ENCODE measurements around the gene CLMN.

CLMN gene

DNA sequence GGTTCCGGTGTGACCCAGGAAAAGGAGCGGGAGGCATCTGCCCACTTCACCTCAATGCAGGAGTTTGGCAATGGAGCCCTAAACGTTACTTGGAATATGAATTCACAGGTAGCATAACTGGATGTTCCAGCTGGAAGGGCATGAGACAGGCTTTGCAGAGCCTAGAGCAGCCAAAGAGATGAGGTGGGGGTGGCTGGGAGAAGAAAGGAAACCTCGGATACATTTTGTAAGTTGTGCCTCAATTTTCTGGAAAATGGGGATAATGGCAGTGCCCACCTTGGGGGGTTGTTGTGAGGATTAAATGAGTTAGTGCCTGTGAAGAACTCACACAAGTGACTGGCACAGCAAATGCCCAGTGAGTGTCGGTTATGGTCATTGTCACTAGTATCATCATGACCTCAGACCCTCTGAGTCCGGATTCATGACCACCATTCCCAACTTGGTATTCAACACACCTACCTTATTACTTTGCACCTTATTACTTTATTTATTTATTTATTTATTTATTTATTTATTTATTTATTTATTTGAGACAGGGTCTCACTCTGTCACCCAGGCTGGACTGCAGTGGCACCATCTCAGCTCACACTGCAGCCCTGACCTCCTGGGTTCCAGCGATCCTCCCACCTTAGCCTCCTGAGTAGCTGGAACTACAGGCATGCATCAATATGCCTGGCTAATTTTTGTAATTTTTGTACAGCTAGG lies 56.0 kb downstream of the CLMN start:
- no peak for DNase-seq (ENCODE audit: low read depth in 2 of 2)

- no peak for DNase-seq (ENCODE audit: low read depth in 2 of 2)
These were observed 57.2 kb downstream of the CLMN start for GRCh38 chr14:95262511-95262891.

DNA sequence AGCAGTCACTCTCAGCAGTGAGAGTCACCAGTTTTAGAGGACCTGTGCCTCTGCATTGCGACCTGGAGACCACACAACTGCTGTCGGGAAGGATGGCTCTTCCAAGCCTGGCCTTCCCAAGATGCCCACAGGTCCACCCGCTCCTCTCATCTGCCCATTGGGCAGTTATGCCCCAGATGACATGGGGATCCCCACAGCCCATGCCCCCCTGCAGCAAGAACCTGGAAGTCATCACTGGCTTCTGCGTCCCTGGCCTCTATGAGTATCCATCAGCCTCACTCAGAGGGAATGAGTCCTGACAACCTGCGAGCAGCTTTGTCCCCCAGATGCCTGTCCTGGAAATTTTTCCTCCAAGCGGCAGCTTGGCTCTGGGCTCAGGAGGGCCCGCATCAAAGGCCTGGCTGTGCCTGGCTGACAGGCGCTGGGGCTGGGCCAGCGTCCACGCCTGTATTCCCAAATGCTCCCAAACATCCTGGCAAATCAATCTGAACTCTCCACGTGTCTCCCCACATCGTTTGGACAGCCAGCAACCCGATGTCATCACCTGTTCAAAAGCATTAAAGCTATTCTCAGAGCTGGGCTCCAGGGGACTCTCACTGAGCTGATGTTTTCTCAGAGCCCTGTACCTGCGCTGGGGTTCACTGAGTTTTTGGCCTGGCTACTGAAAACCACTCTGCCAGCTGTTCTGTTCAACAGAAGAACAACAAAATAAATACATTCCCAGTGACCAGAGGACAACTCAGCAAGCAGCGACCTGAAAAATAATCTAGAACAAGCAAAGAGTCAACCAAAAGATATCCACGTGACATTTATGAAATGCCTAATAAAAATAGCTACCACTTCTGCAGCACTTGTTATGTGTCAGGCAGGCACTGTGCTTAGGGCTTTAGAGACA lies 57.8 kb downstream of the CLMN start:
- DNase-seq (ENCODE audit: low read depth in 2 of 2) = no peak

DNA sequence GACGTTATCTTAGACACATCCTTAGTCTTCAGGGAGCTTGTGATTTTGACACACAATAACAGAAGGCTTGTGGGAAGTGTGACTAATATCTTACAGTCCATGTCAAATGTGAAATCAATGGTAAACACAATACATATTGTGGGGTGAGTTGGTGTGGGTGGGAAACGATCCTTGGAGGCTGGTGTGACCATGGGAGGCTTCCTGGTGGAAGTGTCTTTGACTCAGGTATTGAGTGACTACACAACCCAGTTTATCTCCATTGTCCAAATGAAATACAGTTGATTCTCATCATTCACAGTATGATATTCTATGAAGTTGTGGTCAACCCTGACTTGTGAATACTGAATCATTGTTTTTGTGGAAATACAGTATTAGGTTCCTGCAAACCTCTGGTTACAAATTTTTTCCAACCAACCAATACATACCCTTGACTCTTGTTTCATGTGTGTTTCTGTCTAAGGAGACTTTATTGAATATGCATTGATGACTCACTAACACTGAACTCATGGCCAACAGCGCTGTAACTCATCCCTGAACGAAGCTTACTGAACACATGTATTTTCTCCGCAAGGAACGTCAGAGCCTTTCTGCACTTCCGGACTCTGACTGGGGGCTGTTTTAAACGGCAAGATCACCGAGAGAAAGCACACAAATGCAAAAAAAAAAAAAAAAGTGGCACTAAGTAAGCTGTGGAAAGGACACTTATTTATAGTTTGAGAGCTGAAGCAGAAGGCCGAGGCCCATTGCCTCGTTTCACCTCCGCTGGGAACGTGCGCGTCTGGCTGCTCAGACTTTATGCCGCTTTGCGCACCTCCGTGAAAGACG lies 59.0 kb downstream of the CLMN start:
- DNase-seq (ENCODE audit: low read depth in 2 of 2) = no peak

DNA sequence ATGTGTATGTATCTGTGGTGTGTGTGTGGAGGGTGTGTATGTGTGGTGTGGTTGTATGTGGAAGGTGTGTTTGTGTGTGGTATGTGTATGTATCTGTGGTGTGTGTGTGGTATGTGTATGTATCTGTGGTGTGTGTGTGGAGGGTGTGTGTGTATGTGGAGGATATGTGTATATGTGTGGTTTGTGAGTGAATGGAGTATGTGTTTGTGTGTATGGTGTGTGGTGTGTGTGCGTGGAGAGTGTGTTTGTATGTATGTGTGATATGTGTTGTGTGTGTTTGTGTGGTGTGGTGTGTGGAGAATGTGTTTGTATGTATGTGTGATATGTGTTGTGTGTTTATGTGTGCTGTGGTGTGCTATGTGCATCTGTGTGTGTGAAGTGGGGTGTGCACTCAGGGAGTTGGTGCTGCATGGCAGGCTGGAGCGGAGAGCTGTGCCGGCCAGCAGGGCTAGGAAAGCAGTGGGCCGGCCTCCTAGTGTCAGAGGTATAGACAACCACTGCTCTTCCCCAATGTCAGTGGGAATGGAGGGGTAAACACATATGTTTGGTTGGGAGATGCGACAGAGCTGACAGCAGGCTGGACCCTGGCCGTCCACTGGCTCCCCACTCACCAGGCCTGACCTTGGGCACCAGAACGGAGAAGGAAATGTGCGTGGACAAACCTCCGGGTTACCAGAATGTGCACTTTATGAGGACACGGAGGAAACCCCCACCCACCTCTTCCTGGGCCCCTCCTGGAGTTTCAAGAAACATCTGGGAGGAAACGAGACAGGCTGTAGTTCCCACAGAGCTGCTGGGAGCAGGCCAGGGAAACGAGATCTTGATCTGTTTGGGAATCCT lies 60.7 kb downstream of the CLMN start:
- DNase-seq (ENCODE audit: low read depth in 2 of 2) = no peak

- no peak for DNase-seq (ENCODE audit: low read depth in 2 of 2)
These were observed 61.6 kb downstream of the CLMN start for GRCh38 chr14:95258156-95258555.

GRCh38 chr14:95257521-95257920 lies 62.2 kb downstream of the CLMN start:
- no peak for DNase-seq (ENCODE audit: low read depth in 2 of 2)

DNA sequence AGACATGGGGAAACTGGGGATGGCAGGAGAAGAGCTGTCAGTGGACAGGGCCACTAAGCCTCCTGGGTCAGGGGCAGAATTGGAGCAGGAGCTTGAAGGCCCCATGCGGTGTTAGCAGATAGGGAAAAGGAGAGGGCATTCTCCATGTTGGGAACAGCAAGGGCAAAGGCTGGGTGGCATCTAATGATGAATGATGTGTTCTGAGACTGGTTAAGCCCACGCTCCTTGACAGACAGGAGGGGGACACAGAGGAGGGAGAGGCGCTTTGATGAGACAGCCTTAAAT lies 63.0 kb downstream of the CLMN start:
- DNase-seq (ENCODE audit: low read depth in 2 of 2) = no peak

- no peak for DNase-seq (ENCODE audit: low read depth in 2 of 2)
These were observed 63.5 kb downstream of the CLMN start for GRCh38 chr14:95256002-95256775.

DNA sequence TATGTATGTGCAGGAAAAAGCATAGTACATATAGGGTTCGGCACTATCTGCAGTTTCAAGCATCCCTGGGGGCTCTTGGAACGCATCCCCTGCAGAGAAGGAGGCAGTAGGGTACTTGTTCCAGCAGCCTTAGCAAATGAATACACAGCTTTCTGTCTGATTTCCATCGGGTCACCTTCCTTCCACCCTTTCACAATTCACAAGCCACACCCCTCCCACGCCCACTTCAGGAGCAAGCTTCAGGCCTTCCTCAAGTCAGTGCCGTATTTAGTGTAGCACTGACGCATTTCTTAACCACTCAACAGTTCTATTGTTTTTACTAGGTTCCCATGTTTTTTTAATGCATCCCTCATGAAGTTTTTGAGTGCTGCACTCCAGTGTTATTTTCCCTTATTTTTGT lies 64.2 kb downstream of the CLMN start:
- DNase-seq (ENCODE audit: low read depth in 2 of 2) = no peak

- no peak for DNase-seq (ENCODE audit: low read depth in 2 of 2)
These were observed 64.7 kb downstream of the CLMN start for GRCh38 chr14:95255013-95255412.

DNA sequence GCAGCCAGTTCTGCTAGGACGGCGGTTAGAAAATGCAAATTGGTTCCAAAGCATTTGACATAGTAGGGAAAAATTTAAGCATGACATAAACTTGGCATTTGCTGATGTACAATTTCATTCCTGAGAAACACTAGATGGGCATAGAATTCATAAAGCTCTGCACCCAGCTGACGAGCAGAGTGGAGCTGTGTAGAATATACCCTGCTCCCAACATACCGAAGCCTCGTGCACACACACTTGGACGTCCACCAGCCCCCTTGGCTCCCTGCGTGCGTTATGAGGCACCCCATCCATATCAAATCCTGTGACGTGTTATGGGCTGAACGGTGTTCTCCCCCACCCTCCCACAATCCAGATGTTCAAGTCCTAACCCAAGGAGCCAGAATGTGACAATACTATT lies 65.4 kb downstream of the CLMN start:
- DNase-seq (ENCODE audit: low read depth in 2 of 2) = no peak

DNA sequence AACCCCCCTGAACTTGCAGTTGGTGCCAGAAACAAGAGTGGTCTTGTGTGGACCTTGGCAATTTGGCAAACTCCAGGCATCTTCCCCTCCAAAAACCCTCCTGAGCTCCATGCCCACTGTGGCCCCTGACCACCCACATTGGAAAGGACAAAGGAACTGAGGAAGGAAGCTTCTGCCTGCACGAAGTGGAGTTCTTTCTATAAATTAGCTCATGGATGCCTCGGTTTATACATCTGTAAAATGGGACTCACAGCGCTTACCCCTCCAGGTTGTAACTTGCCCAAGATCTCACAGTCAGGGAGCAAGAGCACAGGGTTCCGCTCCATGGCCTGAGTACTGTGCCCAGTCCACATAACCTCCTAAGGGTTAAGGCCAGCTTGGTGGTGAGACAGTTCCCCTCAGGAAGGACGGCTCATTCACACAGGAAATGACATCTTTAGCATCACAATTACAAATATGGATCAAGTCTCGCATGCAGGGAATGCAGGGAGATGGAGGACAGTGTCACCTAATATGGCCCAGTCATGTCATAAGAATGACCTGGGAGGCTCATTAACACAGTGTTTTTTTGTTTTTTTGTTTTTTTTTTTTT lies 66.6 kb downstream of the CLMN start:
- DNase-seq (ENCODE audit: low read depth in 2 of 2) = no peak

DNA sequence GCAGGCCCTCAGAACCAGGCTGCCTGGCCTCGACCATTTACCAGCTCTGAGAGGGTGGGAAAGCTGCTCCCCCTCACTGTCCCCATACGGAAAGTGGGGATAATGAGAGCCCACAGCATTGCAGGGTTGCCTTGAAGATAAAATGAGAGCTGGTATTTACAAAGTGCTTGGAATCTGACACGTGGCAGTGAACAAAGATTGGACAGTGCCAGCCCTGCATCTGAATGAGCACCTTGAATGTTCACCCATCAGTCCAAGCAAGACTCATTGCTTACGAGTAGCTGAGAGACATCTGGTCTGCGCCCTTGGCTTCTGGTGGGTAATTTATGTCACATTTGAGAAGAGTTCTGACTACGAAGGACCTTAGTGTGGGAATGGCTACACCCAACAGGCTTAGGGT lies 67.5 kb downstream of the CLMN start:
- no peak for DNase-seq (ENCODE audit: low read depth in 2 of 2)

GRCh38 chr14:95250936-95251335 lies 68.8 kb downstream of the CLMN start:
- DNase-seq (ENCODE audit: low read depth in 2 of 2) = no peak

GRCh38 chr14:95250140-95250769 lies 69.5 kb downstream of the CLMN start:
- no peak for DNase-seq (ENCODE audit: low read depth in 2 of 2)

DNA sequence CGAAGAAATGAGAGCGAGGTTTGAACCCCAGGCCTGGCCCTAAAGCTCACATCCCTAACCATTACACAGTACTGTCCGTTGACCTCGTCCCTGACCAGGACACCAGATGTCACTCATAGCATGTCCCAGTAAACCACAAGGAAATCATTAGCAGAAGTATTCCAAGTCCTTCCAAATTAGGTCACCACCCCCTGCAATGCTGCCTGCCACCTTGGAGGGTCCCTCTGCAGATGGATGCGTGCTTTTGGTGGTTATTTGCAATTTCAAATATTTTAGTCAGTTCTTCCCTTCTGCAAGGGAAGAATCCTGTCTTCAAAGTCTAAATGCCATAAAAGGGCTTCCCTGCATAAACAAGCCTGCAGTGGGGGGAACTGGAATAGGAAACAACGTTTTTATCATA lies 71.3 kb downstream of the CLMN start:
- no peak for DNase-seq (ENCODE audit: low read depth in 2 of 2)

GRCh38 chr14:95246870-95247269 lies 72.8 kb downstream of the CLMN start:
- no peak for DNase-seq (ENCODE audit: low read depth in 2 of 2)

- DNase-seq (ENCODE audit: low read depth in 2 of 2) = no peak
These were observed 74.4 kb downstream of the CLMN start for GRCh38 chr14:95245334-95245733.

DNA sequence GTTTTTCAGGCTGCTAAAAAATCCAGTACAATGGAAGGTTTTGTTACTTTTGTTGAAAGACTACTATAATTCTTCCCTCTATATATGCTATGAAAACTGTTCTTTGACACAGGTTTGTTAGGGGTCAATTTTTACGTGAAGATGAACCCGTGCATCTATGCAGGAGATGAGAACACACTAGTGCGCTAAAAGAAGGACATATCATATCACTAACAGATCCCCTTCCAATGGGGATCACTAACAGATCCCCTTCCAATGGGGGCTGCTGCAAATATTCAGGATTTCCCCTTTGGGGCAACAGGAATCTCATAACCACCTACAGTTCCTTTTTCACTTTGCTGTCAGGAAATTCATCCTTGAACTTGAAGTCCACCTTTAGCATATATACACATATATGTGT lies 75.1 kb downstream of the CLMN start:
- DNase-seq (ENCODE audit: low read depth in 2 of 2) = no peak
